Raji (cell line): ENCODE measurements around the gene DNAJC1.

Experiments
- POLR2A ChIP-seq: IDR thresholded peaks from 2 replicates; pipeline ENCODE4 v1.6.1; 2011; ENCODE audit warnings: low read depth, low read length, control low read depth; ENCODE audit not compliant: insufficient read depth

The DNAJC1 gene

DNA sequence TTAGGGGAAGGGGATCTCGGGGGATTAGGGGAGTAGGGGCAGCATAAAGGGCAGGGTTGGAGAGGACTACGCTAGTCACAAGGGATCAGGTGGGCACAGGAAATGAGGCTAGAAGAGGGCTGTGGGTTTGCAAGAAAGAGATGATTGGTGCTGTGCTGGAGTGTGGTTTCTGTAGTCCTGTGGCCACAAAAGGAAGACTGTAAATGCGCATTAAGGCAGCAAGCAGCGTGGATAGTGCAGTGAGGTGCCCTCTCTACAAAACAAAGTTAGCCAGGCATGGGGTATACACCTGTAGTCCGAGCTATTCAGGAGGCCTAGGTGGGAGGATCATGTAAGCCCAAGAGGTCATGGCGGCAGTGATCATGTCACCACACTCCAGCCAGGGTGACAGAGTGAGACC lies 257.4 kb downstream of the DNAJC1 start:
- TF ChIP-seq POLR2A = no peak

DNA sequence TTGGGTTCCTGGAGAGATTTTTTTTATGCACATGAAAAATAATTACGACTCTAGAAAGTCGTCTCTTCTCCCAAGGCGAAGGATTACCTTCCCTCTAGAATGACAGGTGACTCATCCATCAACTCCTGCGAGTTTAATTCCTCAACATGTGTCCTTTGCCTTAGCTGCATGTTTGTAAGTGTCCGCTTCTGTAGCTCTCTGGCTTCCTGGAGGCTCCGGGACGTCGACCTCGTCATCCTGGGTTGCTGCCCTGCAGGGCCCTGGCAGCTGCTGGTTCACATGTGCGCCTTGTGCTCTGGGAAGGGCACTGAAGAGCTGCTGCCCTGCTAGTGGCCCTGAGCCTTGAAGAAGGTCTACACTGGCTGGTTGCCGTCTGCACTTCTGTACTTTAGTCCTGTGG lies 259.3 kb downstream of the DNAJC1 start:
- TF ChIP-seq POLR2A = no peak

DNA sequence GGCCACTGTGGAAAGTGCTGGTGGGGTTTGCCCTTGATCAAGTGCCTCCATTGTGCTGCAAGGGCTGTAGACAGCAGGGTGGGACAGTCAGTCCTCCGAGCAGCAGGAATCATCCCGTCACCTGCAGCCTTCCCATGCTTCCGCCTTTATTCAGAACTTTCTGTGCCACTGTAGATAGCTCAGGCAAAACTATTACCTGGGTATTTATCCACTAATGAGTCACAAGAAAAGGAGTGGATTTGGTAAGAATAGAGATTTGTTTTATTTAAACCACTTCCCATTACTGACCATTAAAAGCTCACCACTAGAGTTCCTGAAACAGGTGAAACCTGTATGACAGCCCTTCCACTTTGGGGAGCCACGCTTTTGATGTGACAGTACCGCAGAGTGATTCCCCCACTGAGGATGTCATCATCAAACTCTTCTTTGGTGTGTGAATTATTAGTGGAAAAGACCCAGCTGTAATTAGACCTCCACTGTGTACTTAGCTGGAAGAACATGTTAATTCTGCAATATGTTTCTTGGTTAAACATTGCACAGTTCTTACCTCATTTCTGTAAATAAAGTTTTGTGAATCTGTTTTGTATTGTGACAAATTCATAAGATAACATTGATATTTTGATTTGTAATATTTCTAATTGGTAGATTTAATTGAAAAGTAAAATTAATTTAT lies 260.7 kb downstream of the DNAJC1 start:
- TF ChIP-seq POLR2A = no peak

DNA sequence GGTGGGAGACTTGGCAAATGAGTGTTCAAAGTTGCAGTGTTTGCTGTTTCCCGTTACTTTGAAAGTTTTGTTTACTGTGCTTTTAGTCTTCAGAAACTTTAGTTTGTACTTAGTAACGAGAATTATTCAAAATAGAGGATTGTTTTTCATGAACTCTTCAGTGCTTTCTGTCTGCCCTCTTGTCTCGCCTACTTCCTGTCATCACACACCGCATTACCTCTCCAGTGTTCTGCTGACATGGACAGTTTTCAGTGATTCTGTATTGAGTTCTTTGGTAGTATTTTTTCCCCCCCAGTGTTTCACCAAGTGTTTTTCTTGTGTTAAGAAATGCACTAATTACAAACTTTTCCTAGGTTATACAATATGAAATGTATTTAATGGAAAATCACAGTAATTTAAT lies 262.5 kb downstream of the DNAJC1 start:
- TF ChIP-seq POLR2A = no peak

DNA sequence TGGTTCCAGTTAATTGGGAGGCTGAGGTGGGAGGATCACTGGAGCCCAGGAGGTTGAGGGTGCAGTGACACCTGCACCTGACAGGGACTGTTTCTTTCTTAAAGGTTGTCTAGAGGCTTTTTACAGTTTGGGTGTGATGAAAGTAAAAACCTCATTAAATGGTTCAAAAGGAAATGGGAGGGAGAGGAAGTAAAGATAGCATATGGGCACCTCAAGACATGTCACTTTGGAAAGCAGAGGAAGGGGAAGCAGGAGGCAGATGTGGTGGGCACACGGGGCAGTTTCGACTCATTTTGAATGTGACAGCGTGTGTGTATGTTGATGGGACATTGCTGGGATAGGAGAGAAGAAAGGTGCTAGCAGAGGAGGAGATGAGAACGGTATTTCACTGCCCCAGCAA lies 266.4 kb downstream of the DNAJC1 start:
- TF ChIP-seq POLR2A = no peak

DNA sequence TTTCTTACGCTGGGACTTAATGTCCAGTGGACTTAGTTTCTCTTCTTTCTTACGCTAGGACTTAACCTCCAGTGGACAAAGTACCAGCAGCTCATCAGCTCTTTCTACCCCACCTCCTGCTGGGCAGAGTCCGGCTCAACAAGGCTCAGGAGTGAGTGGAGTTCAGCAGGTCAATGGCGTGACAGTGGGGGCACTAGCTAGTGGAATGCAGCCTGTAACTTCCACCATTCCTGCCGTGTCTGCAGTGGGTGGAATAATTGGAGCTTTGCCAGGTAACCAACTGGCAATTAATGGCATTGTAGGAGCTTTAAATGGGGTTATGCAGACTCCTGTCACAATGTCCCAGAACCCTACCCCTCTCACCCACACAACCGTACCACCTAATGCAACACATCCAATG lies 269.8 kb downstream of the DNAJC1 start:
- no peak for TF ChIP-seq POLR2A

DNA sequence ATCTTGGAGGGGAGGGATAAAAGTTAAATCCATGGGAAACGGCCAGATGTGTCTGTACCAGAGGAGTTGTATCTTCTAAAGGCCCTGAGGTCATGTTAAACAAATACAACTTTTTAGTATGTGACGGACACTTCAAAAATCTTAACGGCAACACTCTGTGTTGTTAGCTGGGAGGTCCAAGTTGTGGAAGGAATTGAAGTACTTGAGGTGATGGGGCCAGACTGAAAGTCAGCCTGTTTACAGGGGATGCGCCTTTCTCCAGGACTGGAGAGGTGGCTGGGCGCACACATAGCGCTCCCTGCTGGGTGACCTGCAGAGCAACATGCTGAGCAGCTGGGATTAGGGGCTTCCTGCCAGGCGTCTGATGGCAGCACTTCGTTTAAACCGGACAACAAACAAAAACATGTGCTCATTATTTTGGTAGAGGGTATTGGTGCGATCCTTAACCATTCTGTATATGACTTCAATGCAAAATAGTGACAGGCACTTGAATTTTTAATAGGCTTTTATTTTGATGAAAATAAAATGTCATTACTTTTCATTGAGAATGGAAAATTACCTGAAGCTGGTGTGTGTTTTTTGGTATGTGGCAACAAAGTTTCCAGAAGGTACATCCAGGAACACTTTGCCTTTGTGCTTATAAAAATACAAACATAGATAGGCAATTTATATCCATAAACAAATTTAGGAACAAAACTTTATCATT lies 271.3 kb downstream of the DNAJC1 start:
- no peak for TF ChIP-seq POLR2A

DNA sequence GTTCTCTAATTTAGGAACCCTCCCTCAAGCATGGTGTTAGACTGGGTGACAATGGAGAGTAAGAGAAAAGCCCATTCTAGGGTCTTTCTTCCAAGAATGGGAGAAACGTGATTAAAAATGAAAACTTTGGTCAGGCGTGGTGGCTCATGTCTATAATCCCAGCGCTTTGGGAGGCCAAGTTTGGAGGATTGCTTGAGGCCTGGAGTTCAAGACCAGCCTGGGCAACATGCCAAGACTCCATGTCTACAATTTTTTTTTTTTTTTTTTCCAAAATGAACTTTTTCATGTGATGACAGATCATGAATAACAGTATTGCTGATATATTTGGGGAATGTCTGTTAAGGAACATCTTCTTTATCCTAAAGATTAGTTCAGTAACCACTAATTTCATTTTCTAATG lies 274.9 kb downstream of the DNAJC1 start:
- TF ChIP-seq POLR2A = no peak

DNA sequence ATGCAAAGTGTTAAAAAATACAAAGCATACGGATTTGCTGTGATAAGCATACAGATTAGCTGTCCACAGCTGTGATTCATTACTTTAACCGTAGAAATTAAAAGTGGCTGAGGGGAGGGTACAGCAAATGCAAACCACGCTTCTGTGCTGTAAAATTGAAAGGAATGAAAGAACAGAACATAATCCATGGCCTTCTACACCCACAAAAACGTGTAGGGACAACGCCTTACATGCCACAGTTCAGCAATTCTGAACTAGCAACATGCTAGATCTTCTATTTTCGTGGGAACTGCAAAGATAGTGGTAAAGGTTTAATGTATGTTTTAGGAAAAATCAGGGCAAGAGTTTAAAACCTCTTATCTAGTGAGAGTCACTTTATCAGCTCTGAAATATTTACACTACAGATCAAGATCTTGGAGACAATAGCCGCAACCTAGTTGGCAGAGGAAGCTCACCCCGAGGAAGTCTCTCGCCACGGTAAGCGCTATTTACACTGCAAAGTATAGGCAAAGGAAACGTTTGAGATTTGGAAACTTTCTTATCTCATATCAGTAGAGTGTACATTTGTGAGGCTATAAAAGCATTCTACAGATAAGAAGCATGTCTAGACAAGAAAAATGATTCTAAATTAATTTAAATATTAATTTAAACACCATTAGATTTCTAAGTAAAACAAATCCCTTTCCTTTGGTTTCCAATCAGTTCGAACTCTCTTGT lies 275.9 kb downstream of the DNAJC1 start:
- TF ChIP-seq POLR2A = no peak

DNA sequence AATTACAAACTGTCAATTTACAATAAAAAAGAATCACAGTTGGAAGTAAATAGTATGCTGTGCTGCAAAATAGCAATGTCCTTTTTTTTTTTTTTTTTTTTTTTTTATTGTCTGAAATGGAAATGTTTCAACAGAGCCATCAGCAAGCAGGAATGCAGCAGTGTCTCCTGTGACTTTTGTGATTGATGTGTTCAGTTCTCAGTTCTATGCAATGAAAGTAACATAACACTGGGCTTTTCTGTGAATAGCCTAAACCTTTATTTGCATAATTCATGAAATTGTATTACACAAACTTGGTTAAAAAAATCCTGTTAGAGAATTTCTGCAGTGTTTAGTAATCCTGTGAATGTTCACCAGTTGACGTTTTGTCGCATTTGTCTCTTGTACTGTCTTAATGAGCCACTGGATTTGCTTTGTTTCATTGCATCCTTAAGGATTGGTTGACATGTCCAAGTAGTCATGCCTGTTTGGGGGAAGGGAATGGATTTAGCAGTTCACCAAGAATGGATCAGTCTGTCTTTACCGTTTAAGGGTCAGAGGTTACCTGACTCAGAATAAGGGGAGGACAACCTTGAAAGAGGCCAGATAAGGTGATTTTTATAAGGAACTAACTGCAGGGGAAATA lies 276.8 kb downstream of the DNAJC1 start:
- TF ChIP-seq POLR2A = no peak

DNA sequence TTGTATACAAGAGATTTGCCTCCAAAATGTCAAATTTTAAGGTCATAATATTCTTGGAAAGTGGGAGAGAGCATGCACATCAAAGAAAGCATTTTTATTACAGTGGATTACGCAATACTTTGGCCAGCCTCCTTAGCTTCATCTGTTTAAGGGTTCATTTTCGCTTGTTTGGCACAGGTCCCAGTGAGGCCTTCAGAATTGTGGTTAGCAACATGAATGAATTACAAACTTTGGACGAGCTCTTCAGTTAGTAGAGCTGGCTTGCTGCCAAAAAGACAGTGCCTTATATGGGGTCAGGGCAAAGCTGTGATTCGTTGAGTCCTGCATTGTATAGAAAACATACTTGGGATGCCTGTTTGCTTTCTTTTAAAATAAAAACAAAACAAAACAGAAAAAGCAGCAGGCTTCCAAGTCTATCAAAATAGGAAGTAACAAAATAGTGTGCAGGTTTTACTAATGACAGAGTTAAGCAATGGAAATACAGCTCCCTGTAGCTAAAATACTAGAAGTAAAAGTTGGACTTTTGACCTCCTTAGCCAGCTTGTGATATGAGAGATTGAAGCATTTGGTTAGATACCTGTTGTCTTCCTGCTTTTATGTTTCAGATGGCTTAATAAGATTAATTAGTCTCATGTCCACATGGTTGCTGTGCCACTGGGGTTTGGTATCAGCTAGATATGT lies 278.7 kb downstream of the DNAJC1 start:
- TF ChIP-seq POLR2A = no peak

DNA sequence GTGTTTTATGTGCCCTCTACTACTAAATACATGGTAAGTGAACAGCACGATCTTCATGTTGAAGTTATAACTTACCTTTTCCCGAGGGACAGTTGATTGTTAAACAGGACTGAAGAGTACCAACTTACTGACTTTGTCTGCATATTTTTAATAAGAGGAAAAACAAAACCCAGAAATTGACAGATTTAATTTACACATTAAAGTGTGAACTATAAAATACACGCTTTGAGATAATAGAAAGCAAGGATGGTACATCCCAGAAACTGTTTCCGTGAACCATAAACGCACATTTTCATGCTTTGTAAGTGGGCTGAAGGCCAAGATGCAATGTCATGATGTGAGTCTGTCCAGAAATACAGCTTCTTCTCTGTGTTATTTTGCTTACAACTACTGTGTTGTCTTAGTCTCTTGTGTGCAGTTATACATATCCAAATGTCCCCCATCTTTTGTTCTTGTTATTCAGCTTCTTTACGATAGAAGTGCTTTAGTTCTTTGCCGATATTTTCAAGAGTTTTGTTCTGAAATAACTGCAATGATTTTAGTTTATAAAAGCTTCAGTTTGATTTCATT lies 279.4 kb downstream of the DNAJC1 start:
- TF ChIP-seq POLR2A = no peak

DNA sequence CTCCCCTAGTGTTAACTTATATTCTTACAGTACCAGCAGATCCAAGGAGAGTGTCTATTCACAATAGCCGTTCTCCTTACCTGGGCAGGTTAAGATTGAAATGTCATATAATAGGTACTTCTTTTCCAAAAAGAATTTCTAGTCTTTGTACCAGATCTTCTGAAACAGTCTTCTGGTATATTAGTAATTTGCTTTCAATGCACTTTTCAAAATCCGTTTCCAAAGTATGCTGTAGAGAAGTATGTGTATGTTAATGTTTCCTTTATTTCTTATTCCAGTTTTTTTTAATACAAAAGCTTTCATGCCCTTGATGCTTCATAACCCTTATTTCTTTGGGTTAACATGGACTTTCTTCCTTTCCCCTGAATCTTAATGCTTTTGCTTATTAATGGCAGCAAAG lies 281.3 kb downstream of the DNAJC1 start:
- TF ChIP-seq POLR2A = no peak

DNA sequence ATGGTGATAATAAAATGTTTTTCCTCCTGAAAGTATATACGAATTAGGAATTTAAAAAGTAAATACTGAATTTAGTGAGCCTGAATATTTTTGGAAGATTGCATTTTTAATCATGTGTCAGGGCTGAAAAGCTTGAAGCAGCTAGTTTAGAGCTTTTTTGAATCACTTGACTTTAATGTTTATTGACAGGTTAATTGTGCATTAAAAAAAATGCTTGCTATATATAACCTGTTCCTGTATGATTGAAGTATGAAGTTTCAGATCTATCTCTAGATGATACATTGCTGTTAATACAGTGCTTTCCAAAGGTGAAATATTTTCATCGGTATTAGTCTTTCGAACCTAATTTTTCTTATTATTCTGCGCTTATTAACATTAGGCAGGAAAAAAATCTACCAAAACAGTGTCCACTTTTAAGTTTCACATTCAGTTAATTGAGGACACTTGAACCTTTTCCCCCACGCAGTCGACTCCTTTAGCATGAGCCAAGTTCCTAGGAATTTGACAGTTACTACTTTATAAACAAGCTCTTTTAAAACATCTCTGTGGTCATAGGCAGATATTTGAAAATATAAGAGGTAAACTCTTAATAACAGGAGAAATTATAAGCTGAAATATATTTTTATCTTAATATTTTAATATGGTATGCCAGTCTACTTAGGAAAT lies 282.4 kb downstream of the DNAJC1 start:
- TF ChIP-seq POLR2A = no peak

DNA sequence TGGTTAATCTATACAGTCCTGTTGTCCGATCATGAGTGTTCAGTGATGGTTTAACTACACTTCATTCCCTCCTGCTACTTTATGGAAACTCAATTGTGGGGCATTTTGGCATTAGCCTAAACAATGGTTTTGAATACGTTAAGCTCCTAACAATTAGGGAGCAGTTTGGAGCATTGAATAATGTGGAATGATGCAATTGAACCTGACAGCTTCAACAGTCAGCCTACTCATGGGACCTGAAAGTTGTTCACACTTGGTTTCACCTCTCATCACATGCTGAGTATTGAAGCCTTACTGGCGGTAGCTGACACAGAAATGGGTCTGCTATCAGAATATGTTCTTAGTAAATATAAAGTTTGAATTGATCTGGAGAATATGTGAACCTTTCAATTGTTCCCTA lies 283.4 kb downstream of the DNAJC1 start:
- TF ChIP-seq POLR2A = no peak

DNA sequence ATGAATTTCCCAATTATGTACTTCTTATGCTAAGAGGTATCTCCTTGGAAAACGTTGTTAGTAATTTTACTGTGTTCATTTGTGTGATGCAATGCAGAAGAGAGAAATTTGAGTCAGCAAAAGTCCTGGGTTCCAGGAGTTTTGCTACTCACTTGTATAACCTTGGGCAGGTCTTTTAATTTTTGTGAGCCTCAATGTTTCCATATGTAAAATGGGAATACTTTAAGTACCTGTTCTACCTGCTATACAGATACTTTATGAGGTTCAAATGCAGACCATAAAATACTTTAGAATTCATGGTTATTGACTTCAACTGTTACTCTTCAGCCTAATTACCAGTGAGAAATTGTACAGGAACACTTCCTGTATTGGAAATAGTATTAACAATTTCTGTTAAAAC lies 284.0 kb downstream of the DNAJC1 start:
- no peak for TF ChIP-seq POLR2A
